Esophagus (tissue), 2 donors: Measurements from ENCODE around the gene BCL11A. TPM values are rescaled to one million over a fixed set of nuclear protein-coding genes. Genes with fewer than 3 reads are reported as not detected.

ENCODE experiments used
- H3K27ac ChIP-seq, 2 donors: one replicate each; pipeline ENCODE4 v1.5.1; 2013; ENCODE audit warnings: low read depth in 2 of 2, mild to moderate bottlenecking in 2 of 2, inconsistent platforms in 1 of 2, low read length in 1 of 2, moderate library complexity in 1 of 2
- H3K27me3 ChIP-seq, 2 donors: one replicate each; pipeline ENCODE4 v1.6.1; 2013; ENCODE audit warnings: low read length in 2 of 2, control low read depth in 1 of 2, mild to moderate bottlenecking in 1 of 2; ENCODE audit not compliant: insufficient read depth in 2 of 2, control insufficient read depth in 1 of 2
- H3K36me3 ChIP-seq, 2 donors: one replicate each; pipeline ENCODE4 v1.6.1; 2013; ENCODE audit warnings: low read length in 1 of 2; ENCODE audit not compliant: control insufficient read depth in 2 of 2, insufficient read depth in 2 of 2
- H3K4me1 ChIP-seq, 2 donors: one replicate each; pipeline ENCODE4 v1.6.1; 2013; ENCODE audit warnings: low read length in 1 of 2; ENCODE audit not compliant: control insufficient read depth in 2 of 2, insufficient read depth in 2 of 2
- H3K4me3 ChIP-seq, 2 donors: one replicate each; pipeline ENCODE4 v1.5.1; 2013; ENCODE audit warnings: low read length in 2 of 2, mild to moderate bottlenecking in 2 of 2, low read depth in 1 of 2, moderate library complexity in 1 of 2
- H3K9me3 ChIP-seq, 2 donors: one replicate each; pipeline ENCODE4 v1.6.1; 2013; ENCODE audit warnings: mild to moderate bottlenecking in 2 of 2, low read depth in 1 of 2, low read length in 1 of 2, moderate library complexity in 1 of 2; ENCODE audit not compliant: control insufficient read depth in 2 of 2, insufficient read depth in 1 of 2
- WGBS, 2 donors: extraction: QIAGEN DNeasy Blood & Tissue Kit; methylation state at CpG; one replicate each; pipeline ENCODE4 v1.1.7; 2013; 5-methylcytosine and 5-hydroxymethylcytosine counted together
- polyA plus RNA-seq, 2 donors: library from polyadenylated mRNA; stranded (reverse); fragments of 200-250 nt; gene quantifications; one replicate each; pipeline ENCODE4 v1.2.3, GENCODE V29; 2013
- donor health status: healthy with polysubstance abuse.
- donor health status: Bipolar disorder and iron deficiency.

Gene BCL11A
- polyA plus RNA-seq, 2 donors = 8.6 to 25.5 TPM

DNA sequence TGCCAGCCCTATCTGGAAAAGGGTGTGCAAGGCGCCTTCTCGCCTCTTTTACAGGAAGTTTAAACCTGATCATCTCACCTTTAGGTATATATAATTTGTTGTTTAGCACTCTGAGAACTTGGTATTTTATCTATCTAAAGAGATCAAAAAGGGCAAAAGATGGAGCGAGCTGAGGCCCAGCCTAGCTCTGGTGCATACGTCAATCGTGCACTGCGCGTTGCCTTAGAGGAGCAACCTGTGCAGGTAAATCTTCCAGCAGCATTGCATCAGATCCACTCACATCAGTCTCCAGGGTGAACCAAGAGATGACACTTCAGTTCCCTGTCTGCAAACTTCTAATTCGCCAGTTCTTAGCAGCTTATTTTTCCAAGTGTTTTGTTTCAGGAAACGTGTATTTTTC, 15.4 kb downstream of the BCL11A start:
- Histone ChIP-seq H3K27ac (peak overlapping the region; percentile 27 to 54), H3K4me1 (peaks cover 0 to 2% of the 10 kb centered on the region in 2 donors), H3K9me3 (no peaks in the 10 kb centered on the region), H3K4me3 (no peak overlapping the region), H3K36me3 (no peaks in the 10 kb centered on the region), H3K27me3 (no peaks in the 10 kb centered on the region)
- 45 to 56% methylated on average over 9 of the region's 9 CpGs for WGBS, 2 donors

DNA sequence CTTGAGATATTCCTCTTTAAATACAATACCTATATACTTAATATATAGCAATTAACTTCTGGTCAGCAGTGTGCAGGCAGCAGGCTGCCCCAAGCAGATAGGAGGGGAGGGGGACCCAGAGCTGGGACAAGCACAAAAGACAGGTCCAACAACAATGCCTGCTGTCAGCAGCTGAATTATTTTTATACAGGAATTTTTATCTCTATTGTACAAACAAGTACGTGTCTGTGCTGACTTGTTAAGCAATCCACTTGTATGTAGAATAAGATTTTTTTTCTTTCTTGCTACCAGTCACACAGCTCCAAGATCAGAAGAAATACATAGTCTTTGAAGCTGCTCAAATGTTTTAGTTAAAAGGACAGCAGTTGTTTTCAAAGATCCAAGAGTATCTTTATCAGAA, 16.7 kb downstream of the BCL11A start:
- 10 to 11% methylated on average over 1 of the region's 1 CpG for WGBS, 2 donors
- peak overlapping the region; percentile 57 to 58 for H3K27ac ChIP-seq

DNA sequence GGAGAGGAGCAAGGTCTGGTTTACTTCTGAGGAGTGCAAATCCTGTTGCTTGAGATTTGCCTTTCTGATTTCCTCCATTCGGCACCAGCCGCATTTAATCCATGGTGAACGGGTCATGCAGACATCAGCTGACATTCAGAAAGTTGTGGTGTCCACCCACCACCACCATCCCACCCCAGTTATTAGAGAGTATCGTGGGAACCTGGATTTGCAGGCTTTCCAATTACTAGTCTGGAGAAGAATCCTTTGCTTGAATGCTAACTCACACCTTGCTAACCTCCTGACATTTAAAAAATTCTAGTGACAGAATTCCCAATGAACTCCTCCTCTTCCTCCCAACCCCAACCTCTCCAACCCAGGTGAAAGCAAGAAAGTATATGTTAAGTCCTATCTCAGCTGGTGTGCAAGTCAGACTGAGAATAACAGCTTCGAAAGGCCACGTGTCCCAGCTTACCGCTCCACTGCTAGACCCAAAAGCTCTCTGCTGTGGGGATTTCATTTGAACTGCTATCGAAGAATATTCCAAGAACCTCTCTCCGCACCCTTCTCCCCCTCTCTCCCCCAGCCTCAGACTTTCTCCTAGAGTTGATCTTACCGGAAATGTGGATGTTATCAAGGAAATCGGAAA, 17.7 kb downstream of the BCL11A start:
- 58 to 63% methylated on average over 11 of the region's 11 CpGs for whole genome bisulfite sequencing, 2 donors
- H3K27me3 ChIP-seq = no peaks in the 10 kb centered on the region
- no peaks in the 10 kb centered on the region for H3K9me3 ChIP-seq
- peaks cover 2 to 5% of the 10 kb centered on the region in 2 donors for H3K4me1 ChIP-seq
- peak overlapping the region; percentile 59 to 71 for H3K27ac ChIP-seq
- H3K36me3 ChIP-seq = no peaks in the 10 kb centered on the region
- peak overlapping the region in 1 of 2 donors; percentile 21 for H3K4me3 ChIP-seq

More for the DNA sequence above, 16.7 kb downstream of the BCL11A start:
- Histone ChIP-seq H3K36me3 (no peaks in the 10 kb centered on the region), H3K9me3 (no peaks in the 10 kb centered on the region), H3K4me3 (no peak overlapping the region), H3K4me1 (peaks cover 0 to 2% of the 10 kb centered on the region in 2 donors), H3K27me3 (no peaks in the 10 kb centered on the region)

DNA sequence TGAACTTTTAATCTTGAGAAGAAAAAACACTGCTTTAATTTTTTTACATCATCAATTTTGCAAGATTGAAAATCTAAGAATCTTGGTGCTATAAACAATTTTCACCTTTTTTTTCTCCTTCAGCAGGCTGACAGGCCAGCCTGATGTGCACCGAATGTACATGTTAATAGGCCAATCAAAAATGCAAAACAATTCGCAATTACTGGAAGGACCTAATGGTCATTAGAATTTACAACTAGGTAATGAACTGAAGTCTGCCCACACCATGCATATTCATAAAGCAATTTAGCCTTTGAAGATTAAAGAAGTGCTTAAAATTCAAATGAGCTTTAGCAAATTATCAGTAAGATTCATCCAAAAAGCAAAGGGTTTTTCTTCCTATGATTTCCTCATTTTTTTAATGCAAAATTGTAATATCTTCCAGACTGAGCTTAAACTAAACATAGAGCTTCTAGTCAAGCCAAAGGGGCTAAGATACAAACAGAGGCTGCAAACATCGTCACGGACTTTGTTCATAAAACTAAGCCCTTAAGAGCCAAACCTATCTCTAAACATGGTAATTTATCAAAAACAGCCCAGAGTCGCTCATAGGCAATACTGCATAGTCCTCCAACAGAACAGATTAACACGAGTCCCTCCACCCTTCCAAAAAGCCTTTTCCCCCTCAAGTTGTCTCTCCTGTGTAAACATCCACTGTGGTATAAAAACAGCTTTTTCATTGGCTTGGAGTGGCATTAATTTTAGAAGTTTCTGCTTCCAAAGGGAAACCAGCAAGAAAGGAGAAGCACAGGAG, 18.4 kb downstream of the BCL11A start:
- Histone ChIP-seq H3K4me3 (peak overlapping the region in 1 of 2 donors; percentile 21), H3K27me3 (no peaks in the 10 kb centered on the region), H3K27ac (peak overlapping the region; percentile 59 to 71), H3K4me1 (peaks cover 2 to 5% of the 10 kb centered on the region in 2 donors), H3K36me3 (no peaks in the 10 kb centered on the region), H3K9me3 (no peaks in the 10 kb centered on the region)
- 46 to 56% methylated on average over 6 of the region's 6 CpGs for WGBS, 2 donors

DNA sequence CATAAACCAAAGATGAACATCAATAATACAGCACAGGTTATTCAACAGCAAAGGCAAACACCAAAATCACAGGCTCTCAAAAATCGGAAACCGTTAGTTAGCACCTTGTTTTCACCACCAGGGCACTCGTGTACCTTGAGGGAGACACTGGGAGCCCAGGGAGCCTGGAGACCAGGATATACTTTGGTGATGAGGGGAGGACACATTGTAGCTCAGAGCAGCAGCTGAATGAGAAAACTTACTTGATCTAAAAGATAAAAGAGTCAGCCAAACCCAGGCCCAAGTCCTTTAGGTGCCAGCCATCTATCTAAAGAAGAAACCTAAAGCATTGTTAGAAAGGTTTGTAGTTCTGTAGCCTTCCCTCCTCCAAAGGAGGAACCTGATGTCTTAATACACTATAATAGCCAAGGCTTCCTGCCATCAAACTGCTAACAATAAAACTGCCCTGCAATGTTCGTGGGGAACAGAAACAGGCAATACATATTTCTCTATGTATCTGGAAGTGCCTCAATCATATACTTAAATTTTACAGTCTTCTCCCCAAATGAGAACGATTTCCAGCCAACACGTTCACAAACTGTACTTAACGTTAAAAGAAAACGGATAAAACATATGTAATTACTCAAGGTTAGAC, 19.3 kb downstream of the BCL11A start:
- peak overlapping the region; percentile 20 to 67 for H3K27ac ChIP-seq
- 34 to 41% methylated on average over 8 of the region's 8 CpGs for WGBS, 2 donors
- H3K4me3 ChIP-seq = no peak overlapping the region
- H3K9me3 ChIP-seq = no peaks in the 10 kb centered on the region
- H3K27me3 ChIP-seq = no peaks in the 10 kb centered on the region
- H3K4me1 ChIP-seq = peaks cover 2 to 5% of the 10 kb centered on the region in 2 donors
- H3K36me3 ChIP-seq = no peaks in the 10 kb centered on the region

DNA sequence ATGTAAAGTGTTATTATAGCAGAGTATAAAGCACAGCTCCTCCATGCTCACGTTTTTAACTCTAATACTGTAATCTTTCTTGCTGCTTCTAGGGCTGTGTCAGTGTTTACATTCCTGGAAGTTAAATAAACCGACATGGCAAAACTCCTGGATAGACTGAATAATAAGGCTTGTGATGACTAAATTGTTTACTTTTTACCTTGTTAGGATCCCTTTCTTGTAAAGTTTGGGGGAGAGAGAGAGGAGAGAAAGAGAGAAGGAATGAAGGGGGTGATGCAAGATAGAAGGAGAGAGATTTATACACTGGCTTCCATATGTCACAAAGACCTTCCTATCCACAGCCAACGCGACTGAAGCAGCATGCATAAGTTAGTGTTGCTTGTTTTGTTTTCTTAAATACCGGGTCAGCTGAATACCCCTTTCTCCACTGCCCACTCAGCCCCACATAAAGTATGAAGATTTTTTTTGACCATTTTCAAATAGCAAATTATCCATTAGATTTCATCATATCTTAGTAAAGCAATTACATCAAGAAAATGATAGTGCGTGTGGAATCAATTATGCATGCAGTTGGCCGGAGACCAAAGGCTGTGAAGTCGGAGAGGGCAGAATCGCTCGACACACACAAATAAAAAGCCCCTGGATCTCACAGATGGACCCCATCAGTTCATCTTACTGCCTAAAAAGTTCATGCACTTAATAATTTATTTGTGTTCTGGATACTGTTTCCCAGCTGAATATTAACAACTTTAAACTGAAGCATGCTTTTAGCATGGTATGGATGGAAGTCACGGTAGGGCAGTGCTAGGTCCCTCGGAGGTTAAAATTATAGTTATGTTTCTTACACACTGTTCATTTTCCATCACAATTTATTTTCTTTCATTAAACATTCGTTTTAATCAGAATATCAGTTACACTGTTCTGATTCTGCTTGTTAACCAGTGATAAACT, 20.1 kb downstream of the BCL11A start:
- Histone ChIP-seq H3K4me1 (peaks cover 2 to 10% of the 10 kb centered on the region in 2 donors), H3K27me3 (no peaks in the 10 kb centered on the region), H3K27ac (no peak overlapping the region), H3K4me3 (peak overlapping the region in 1 of 2 donors; percentile 18), H3K9me3 (no peaks in the 10 kb centered on the region), H3K36me3 (no peaks in the 10 kb centered on the region)
- WGBS, 2 donors = 25 to 30% methylated on average over 13 of the region's 13 CpGs

DNA sequence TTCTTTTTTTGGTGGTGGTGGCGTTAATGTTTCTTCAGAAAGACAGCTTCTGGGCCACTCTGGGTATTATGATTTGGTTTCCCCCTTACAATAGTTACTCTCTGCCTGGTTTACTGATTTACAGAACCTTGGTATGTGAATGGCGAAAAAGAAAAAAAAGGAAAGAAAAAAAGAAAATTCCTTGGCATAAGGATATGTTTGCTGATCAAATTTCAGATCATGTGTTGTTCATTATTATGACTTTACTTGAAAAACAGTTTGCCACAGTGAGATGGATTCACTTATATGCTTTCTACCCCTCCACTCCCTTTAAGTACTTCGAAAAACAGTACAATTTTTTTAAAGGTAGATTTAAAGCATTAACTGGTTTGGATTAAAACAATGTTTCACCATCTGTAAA, 21.0 kb downstream of the BCL11A start:
- Histone ChIP-seq H3K27me3 (no peaks in the 10 kb centered on the region), H3K4me3 (no peak overlapping the region), H3K4me1 (peaks cover 2 to 11% of the 10 kb centered on the region in 2 donors), H3K36me3 (no peaks in the 10 kb centered on the region), H3K9me3 (no peaks in the 10 kb centered on the region), H3K27ac (peak overlapping the region in 1 of 2 donors; percentile 72)
- WGBS, 2 donors = 45 to 51% methylated on average over 3 of the region's 3 CpGs

DNA sequence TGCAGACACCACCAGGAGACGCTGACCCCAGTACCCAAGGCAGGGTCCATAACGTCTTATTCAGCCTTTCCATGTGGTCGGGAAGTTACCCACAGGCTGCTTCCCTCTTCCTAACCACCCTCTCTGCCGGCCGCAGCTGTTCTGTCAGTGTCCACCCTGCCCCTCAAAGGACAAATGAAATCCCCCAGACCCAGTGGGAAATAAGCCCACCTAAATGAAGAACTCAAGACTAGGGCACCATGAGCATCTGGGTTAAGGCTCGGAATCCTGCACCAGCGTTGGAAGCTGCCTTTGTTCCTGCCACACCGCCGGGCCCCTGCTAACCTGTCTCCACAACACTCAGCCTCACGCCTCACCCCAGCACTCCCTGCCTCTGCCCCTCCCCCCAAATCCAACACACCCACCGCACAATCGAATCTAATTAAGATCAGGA, 21.7 kb downstream of the BCL11A start:
- no peaks in the 10 kb centered on the region for H3K36me3 ChIP-seq
- H3K4me1 ChIP-seq = peaks cover 2 to 11% of the 10 kb centered on the region in 2 donors
- peak overlapping the region; percentile 72 to 89 for H3K27ac ChIP-seq
- no peaks in the 10 kb centered on the region for H3K9me3 ChIP-seq
- H3K4me3 ChIP-seq = no peak overlapping the region
- no peaks in the 10 kb centered on the region for H3K27me3 ChIP-seq
- 39 to 49% methylated on average over 12 of the region's 12 CpGs for WGBS, 2 donors
